H9 (cell line): Measurements from ENCODE around the gene DCAF4. TPM values are rescaled to one million over a fixed set of nuclear protein-coding genes. Genes with fewer than 3 reads are reported as not detected.

Experiments used
- DNase-seq: peaks from one replicate; pipeline ENCODE4 v3.0.0-alpha.2; 2017
- H2AFZ ChIP-seq: one replicate; pipeline ENCODE4 v1.6.1; 2013; ENCODE audit warnings: mild to moderate bottlenecking, low read length, control low read depth, moderate library complexity
- H2AK5ac ChIP-seq: 2 replicates; pipeline ENCODE4 v1.6.1; 2013; ENCODE audit warnings: low read length, control low read depth, mixed read lengths; ENCODE audit not compliant: insufficient read length
- H2BK120ac ChIP-seq: one replicate; pipeline ENCODE4 v1.6.1; 2013; ENCODE audit warnings: low read depth, mild to moderate bottlenecking, low read length, control low read depth, inconsistent platforms; ENCODE audit not compliant: poor library complexity, severe bottlenecking
- H2BK12ac ChIP-seq: 2 replicates; pipeline ENCODE4 v1.6.1; 2013; ENCODE audit warnings: low read length, control low read depth, mixed read lengths, low read depth; ENCODE audit not compliant: insufficient read length
- H2BK15ac ChIP-seq: 2 replicates; pipeline ENCODE4 v1.6.1; 2013; ENCODE audit warnings: low read depth, low read length, control low read depth
- H2BK20ac ChIP-seq: one replicate; pipeline ENCODE4 v1.6.1; 2013; ENCODE audit warnings: low read depth, mild to moderate bottlenecking, low read length, control low read depth, inconsistent platforms; ENCODE audit not compliant: poor library complexity, severe bottlenecking
- H2BK5ac ChIP-seq: 2 replicates; pipeline ENCODE4 v1.6.1; 2013; ENCODE audit warnings: low read length, control low read depth, mixed read lengths; ENCODE audit not compliant: insufficient read length
- H3K14ac ChIP-seq: 2 replicates; pipeline ENCODE4 v1.6.1; 2013; ENCODE audit warnings: low read length, control low read depth; ENCODE audit not compliant: insufficient read depth
- H3K18ac ChIP-seq: 2 replicates; pipeline ENCODE4 v1.6.1; 2013; ENCODE audit warnings: low read depth, mild to moderate bottlenecking, mixed read lengths, low read length, control low read depth; ENCODE audit not compliant: insufficient read length
- H3K23ac ChIP-seq: 2 replicates; pipeline ENCODE4 v1.6.1; 2013; ENCODE audit warnings: low read length, control low read depth, mixed read lengths, low read depth; ENCODE audit not compliant: insufficient read length
- H3K23me2 ChIP-seq: 2 replicates; pipeline ENCODE4 v1.6.1; 2013; ENCODE audit warnings: low read depth, mild to moderate bottlenecking, mixed read lengths, low read length, control low read depth; ENCODE audit not compliant: insufficient read length, poor library complexity, severe bottlenecking
- H3K27ac ChIP-seq: 2 replicates; pipeline ENCODE4 v1.5.1; 2013; ENCODE audit warnings: low read length, control low read depth, mixed read lengths, low read depth; ENCODE audit not compliant: insufficient read length
- H3K27me3 ChIP-seq: 2 replicates; pipeline ENCODE4 v1.6.1; 2013; ENCODE audit warnings: low read length, control low read depth, inconsistent platforms; ENCODE audit not compliant: insufficient read depth
- H3K4ac ChIP-seq: 2 replicates; pipeline ENCODE4 v1.6.1; 2013; ENCODE audit warnings: low read depth, mild to moderate bottlenecking, control low read depth, inconsistent platforms, low read length, moderate library complexity
- H3K4me1 ChIP-seq: 2 replicates; pipeline ENCODE4 v1.6.1; 2013; ENCODE audit warnings: low read length, control low read depth, inconsistent platforms; ENCODE audit not compliant: insufficient read depth
- H3K4me2 ChIP-seq: 2 replicates; pipeline ENCODE4 v1.6.1; 2013; ENCODE audit warnings: low read length, control low read depth, mixed read lengths; ENCODE audit not compliant: insufficient read length, insufficient read depth
- H3K56ac ChIP-seq: 2 replicates; pipeline ENCODE4 v1.6.1; 2013; ENCODE audit warnings: low read depth, mild to moderate bottlenecking, mixed read lengths, low read length, control low read depth; ENCODE audit not compliant: insufficient read length
- H3K79me1 ChIP-seq: 2 replicates; pipeline ENCODE4 v1.6.1; 2013; ENCODE audit warnings: low read depth, mild to moderate bottlenecking, moderate library complexity, low read length, control low read depth, inconsistent platforms; ENCODE audit not compliant: insufficient read depth, poor library complexity, severe bottlenecking
- H3K79me2 ChIP-seq: 2 replicates; pipeline ENCODE4 v1.6.1; 2013; ENCODE audit warnings: low read length, control low read depth, inconsistent platforms; ENCODE audit not compliant: insufficient read depth
- H3K9ac ChIP-seq: 2 replicates; pipeline ENCODE4 v1.6.1; 2013; ENCODE audit warnings: low read length, control low read depth, mixed read lengths; ENCODE audit not compliant: insufficient read length; ENCODE audit errors: extremely low read depth
- H3K9me3 ChIP-seq: one replicate; pipeline ENCODE4 v1.6.1; 2013; ENCODE audit warnings: low read depth, low read length, inconsistent platforms; ENCODE audit not compliant: control insufficient read depth
- H3T11ph ChIP-seq: one replicate; pipeline ENCODE4 v1.6.1; 2013; ENCODE audit warnings: mild to moderate bottlenecking, low read length, control low read depth, inconsistent platforms
- H4K20me1 ChIP-seq: one replicate; pipeline ENCODE4 v1.6.1; 2013; ENCODE audit not compliant: control insufficient read depth, insufficient read length, insufficient read depth
- H4K5ac ChIP-seq: 2 replicates; pipeline ENCODE4 v1.6.1; 2013; ENCODE audit warnings: low read depth, mild to moderate bottlenecking, mixed read lengths, low read length, control low read depth; ENCODE audit not compliant: insufficient read length
- H4K8ac ChIP-seq: replicated peaks from 2 replicates; pipeline ENCODE4 v1.6.1; 2013; ENCODE audit warnings: low read length, control low read depth, mixed read lengths, low read depth; ENCODE audit not compliant: insufficient read length
- H4K91ac ChIP-seq: 2 replicates; pipeline ENCODE4 v1.6.1; 2013; ENCODE audit warnings: low read depth, mild to moderate bottlenecking, moderate library complexity, mixed read lengths, low read length, control low read depth; ENCODE audit not compliant: insufficient read length
- H3K27ac Mint-ChIP-seq, 3 experiments: 2 replicates in 2 of 3; 3 replicates in 1 of 3; pipeline ENCODE4 v1.8.0; 2020 to 2021; ENCODE audit warnings: mixed read lengths in 3 of 3, mild to moderate bottlenecking in 1 of 3, moderate library complexity in 1 of 3
- H3K27me3 Mint-ChIP-seq: 2 replicates; pipeline ENCODE4 v1.8.0; 2021; ENCODE audit warnings: low read depth, mild to moderate bottlenecking, moderate library complexity, mixed read lengths
- H3K36me3 Mint-ChIP-seq, 3 experiments: 2 replicates in 2 of 3; 3 replicates in 1 of 3; pipeline ENCODE4 v1.8.0; 2020 to 2021; ENCODE audit warnings: low read depth in 3 of 3, mixed read lengths in 3 of 3; ENCODE audit not compliant: insufficient read depth in 1 of 3
- H3K4me1 Mint-ChIP-seq, 2 experiments: 2 replicates each; pipeline ENCODE4 v1.8.0; 2020; ENCODE audit warnings: mixed read lengths in 2 of 2
- H3K4me3 Mint-ChIP-seq, 2 experiments: 2 replicates in 1 of 2; 3 replicates in 1 of 2; pipeline ENCODE4 v1.8.0; 2020 to 2021; ENCODE audit warnings: mild to moderate bottlenecking in 2 of 2, mixed read lengths in 2 of 2, moderate library complexity in 1 of 2
- H3K9me3 Mint-ChIP-seq, 2 experiments: 2 replicates in 1 of 2; 3 replicates in 1 of 2; pipeline ENCODE4 v1.8.0; 2020; ENCODE audit warnings: mild to moderate bottlenecking in 2 of 2, mixed read lengths in 2 of 2, moderate library complexity in 1 of 2
- WGBS: extraction: QIAGEN DNeasy Blood & Tissue Kit; methylation state at CpG from one replicate; pipeline ENCODE4 v1.1.7; 2013; ENCODE audit warnings: missing lambda C conversion rate, low lambda C conversion rate, mixed read lengths; ENCODE audit not compliant: insufficient read length; ENCODE audit errors: extremely low coverage; 5-methylcytosine and 5-hydroxymethylcytosine counted together
- total RNA-seq: library from RNA; stranded (reverse); gene quantifications from 2 replicates; pipeline ENCODE4 v1.2.1, GENCODE V29; 2021
- TF ChIP-seq, protein P1 (sequence below): fragments of 200-600 bp; sonication (generic); conservative IDR thresholded peaks from 3 replicates; pipeline ENCODE4 v1.8.0; 2021; ENCODE audit warnings: antibody characterized with exemption, mild to moderate bottlenecking

DCAF4 gene
- total RNA-seq, 1 experiment from 2014 or later = 32.0 TPM

DNA sequence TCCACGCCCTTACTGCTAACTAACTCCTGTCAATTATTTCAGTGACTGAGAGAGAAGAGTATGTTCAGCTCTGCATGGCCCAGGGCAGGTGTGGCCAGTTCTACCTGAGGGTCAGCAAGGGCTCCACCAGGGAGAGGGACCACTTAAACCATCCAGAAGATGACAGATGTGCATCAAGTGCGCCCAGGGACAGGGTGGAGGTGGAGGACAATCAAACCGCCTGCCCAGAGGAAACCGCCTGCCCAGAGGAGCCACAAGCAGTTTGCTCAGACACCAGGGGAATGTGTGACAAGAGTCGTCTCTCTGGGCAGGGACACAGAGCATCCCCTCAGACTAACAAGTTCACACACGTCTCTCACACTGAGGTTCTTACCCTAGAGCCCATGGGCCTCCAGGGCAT lies 46.8 kb upstream of the DCAF4 start:
- no peaks in the 10 kb centered on the region for H4K20me1 ChIP-seq
- H3K27ac ChIP-seq = no peak overlapping the region
- no peak overlapping the region for H3K23ac ChIP-seq
- no peak overlapping the region for H3K56ac ChIP-seq
- H2BK5ac ChIP-seq = no peak overlapping the region
- no peak overlapping the region for H2AK5ac ChIP-seq
- no peak overlapping the region for H3K4me2 ChIP-seq
- Mint-ChIP-seq H3K9me3 (no peaks in the 10 kb centered on the region; a peak in 1 of 5 replicates), H3K27ac (no peak overlapping the region), H3K27me3 (peaks cover 39% of the 10 kb centered on the region), H3K4me3 (no peak overlapping the region), H3K36me3 (no peaks in the 10 kb centered on the region; a peak in 1 of 7 replicates), H3K4me1 (peaks cover 33 to 43% of the 10 kb centered on the region in 2 experiments)
- H3K9ac ChIP-seq = no peak overlapping the region
- H4K8ac ChIP-seq = no peak overlapping the region
- H2BK20ac ChIP-seq = no peak overlapping the region
- H3K79me1 ChIP-seq = no peaks in the 10 kb centered on the region
- no peak overlapping the region; the same call in 1 of the 2 replicates for H3K14ac ChIP-seq
- H4K5ac ChIP-seq = no peak overlapping the region
- no peak overlapping the region for H3K18ac ChIP-seq
- H2BK12ac ChIP-seq = no peak overlapping the region
- no peak overlapping the region for H2AFZ ChIP-seq
- H4K91ac ChIP-seq = no peak overlapping the region
- WGBS = no CpG with 5 or more reads among the region's 6 CpGs
- H3K79me2 ChIP-seq = no peaks in the 10 kb centered on the region
- peaks cover 6% of the 10 kb centered on the region; the same call in 1 of the 2 replicates for H3K4me1 ChIP-seq
- H3K4ac ChIP-seq = no peak overlapping the region
- H2BK120ac ChIP-seq = no peak overlapping the region
- TF ChIP-seq, protein P1, sequence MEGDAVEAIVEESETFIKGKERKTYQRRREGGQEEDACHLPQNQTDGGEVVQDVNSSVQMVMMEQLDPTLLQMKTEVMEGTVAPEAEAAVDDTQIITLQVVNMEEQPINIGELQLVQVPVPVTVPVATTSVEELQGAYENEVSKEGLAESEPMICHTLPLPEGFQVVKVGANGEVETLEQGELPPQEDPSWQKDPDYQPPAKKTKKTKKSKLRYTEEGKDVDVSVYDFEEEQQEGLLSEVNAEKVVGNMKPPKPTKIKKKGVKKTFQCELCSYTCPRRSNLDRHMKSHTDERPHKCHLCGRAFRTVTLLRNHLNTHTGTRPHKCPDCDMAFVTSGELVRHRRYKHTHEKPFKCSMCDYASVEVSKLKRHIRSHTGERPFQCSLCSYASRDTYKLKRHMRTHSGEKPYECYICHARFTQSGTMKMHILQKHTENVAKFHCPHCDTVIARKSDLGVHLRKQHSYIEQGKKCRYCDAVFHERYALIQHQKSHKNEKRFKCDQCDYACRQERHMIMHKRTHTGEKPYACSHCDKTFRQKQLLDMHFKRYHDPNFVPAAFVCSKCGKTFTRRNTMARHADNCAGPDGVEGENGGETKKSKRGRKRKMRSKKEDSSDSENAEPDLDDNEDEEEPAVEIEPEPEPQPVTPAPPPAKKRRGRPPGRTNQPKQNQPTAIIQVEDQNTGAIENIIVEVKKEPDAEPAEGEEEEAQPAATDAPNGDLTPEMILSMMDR = no peak
- no peaks in the 10 kb centered on the region for H3K9me3 ChIP-seq
- H3K27me3 ChIP-seq = no peaks in the 10 kb centered on the region
- H3T11ph ChIP-seq = no peak overlapping the region
- H3K23me2 ChIP-seq = no peaks in the 10 kb centered on the region
- DNase-seq = no peak
- no peak overlapping the region for H2BK15ac ChIP-seq
